ENCODE results near the gene FOXM1. TPM values are rescaled to one million over a fixed set of nuclear protein-coding genes. Genes with fewer than 3 reads are reported as not detected.

FOXM1 gene
- 8.5 and 9.3 TPM in 2 replicates for total RNA-seq

GRCh38 chr12:2877047-2877952, at the start of gene FOXM1, which contains the start of gene RHNO1:
TSS of gene FOXM1 (minus strand) at chr12:2877174. CDS start at chr12:2874478, 2,696 bp downstream.
TSS of gene RHNO1 (plus strand) at chr12:2877223. CDS start at chr12:2885367, 8,144 bp downstream.

GRCh38 chr12:2890388-2891239, 13.6 kb upstream of the FOXM1 start, which contains the start of gene TULP3:
TSS of gene TULP3 (plus strand) at chr12:2890891. CDS start at chr12:2890948, 57 bp downstream.

GRCh38 chr12:2857021-2857431, 19.9 kb downstream of the FOXM1 start, which contains the start of gene TEX52:
TSS of gene TEX52 (minus strand) at chr12:2857039. CDS start at chr12:2857026, 13 bp downstream.

GRCh38 chr12:2834581-2835491, 42.1 kb downstream of the FOXM1 start, which contains the start of gene NRIP2:
TSS of gene NRIP2 (minus strand) at chr12:2835035. CDS start at chr12:2834983, 52 bp downstream.

GRCh38 chr12:2812290-2813213, 64.4 kb downstream of the FOXM1 start, which contains the start of gene ITFG2:
TSS of gene ITFG2 (plus strand) at chr12:2812668. CDS start at chr12:2812761, 93 bp downstream.

Other genes starting within 250 kb of the FOXM1 start
- gene FKBP4, start 82.2 kb downstream of the FOXM1 start, total RNA-seq, result 28.4 and 38.2 TPM in 2 replicates
- gene ITFG2, start 64.5 kb downstream of the FOXM1 start, total RNA-seq, result 16.5 and 18.7 TPM in 2 replicates
- under 0.01 TPM in 1 of 2 replicates, not detected in the other for gene NRIP2, start 42.1 kb downstream of the FOXM1 start, total RNA-seq
- gene TEX52, start 20.1 kb downstream of the FOXM1 start, total RNA-seq, result not detected in 2 replicates
- 17.3 and 20.3 TPM in 2 replicates for gene RHNO1, start within 50 bp of the FOXM1 start, total RNA-seq
- gene TULP3, start 13.7 kb upstream of the FOXM1 start, total RNA-seq, result 18.3 and 21.5 TPM in 2 replicates
- 7.0 and 7.6 TPM in 2 replicates for gene TEAD4, start 82.2 kb upstream of the FOXM1 start, total RNA-seq
- gene TSPAN9, start 200.2 kb upstream of the FOXM1 start, total RNA-seq, result 33.6 and 44.2 TPM in 2 replicates